Stomach (tissue), 9 donors: ENCODE measurements around the gene TBC1D8. TPM values are rescaled to one million over a fixed set of nuclear protein-coding genes. Genes with fewer than 3 reads are reported as not detected.
"Not testable (repeated sequence)": the region's sequence is repeated elsewhere in the genome, so short reads cannot be mapped to it uniquely, and the experiment has no call there.

Experiments used
- DNase-seq, 2 donors: peaks; one replicate each; pipeline versions ENCODE4 v3.0.0 to v3.0.0-alpha.2; 2013 to 2019
- H3K27ac ChIP-seq, 5 donors: fragments of 200-600 bp in 4 of 5; sonication (generic) in 4 of 5; one replicate each; pipeline ENCODE4 v1.5.1; 2013 to 2019; ENCODE audit warnings: mild to moderate bottlenecking in 1 of 5, moderate library complexity in 1 of 5
- H3K27me3 ChIP-seq, 3 donors: fragments of 200-600 bp; sonication (generic); one replicate each; pipeline ENCODE4 v1.5.1; 2017 to 2019; ENCODE audit warnings: mixed run types in 1 of 3
- H3K36me3 ChIP-seq, 4 donors: fragments of 200-600 bp; sonication (generic); 1 replicate in 3 of 4; 2 replicates in 1 of 4; pipeline ENCODE4 v1.5.1; 2016 to 2019
- H3K4me1 ChIP-seq, 4 donors: fragments of 200-600 bp; sonication (generic); one replicate each; pipeline ENCODE4 v1.5.1; 2016 to 2019
- H3K4me3 ChIP-seq, 4 donors: fragments of 200-600 bp; sonication (generic) in 3 of 4; one replicate each; pipeline ENCODE4 v1.5.1; 2016 to 2019; ENCODE audit warnings: mild to moderate bottlenecking in 1 of 4
- H3K9me3 ChIP-seq, 4 donors: fragments of 200-600 bp; sonication (generic); one replicate each; pipeline ENCODE4 v1.5.1; 2016 to 2019
- EP300 ChIP-seq: sonication (generic); formaldehyde crosslinking; IDR thresholded peaks from one replicate; pipeline ENCODE4 v1.6.1; 2017; ENCODE audit warnings: antibody characterized with exemption
- POLR2A ChIP-seq, 4 donors: fragments of 450-650 bp; IDR thresholded peaks; one replicate each; pipeline ENCODE4 v1.6.1; 2016; ENCODE audit warnings: antibody characterized with exemption in 4 of 4, control low read depth in 2 of 4, mild to moderate bottlenecking in 1 of 4, moderate library complexity in 1 of 4
- POLR2AphosphoS5 ChIP-seq, 3 donors: sonication (generic); formaldehyde crosslinking; IDR thresholded peaks; one replicate each; pipeline ENCODE4 v1.6.1; 2016; ENCODE audit warnings: antibody characterized with exemption in 3 of 3
- WGBS, 5 donors: extraction: QIAGEN DNeasy Blood & Tissue Kit in 3 of 5; methylation state at CpG; one replicate each; pipeline versions ENCODE4 v1.1.5 to v1.1.7; 2013 to 2018; 5-methylcytosine and 5-hydroxymethylcytosine counted together
- intact Hi-C: fragments of 100-400 bp; cut with DNase I; formaldehyde crosslinking; loops from one replicate; pipeline ENCODE4 v1.15.1; 2023; ENCODE audit warnings: low total_unique reads
- polyA plus RNA-seq, 3 donors: library from polyadenylated mRNA; stranded (reverse); fragments of 200-250 nt; gene quantifications; one replicate each; pipeline ENCODE4 v1.2.3, GENCODE V29; 2013
- total RNA-seq, 5 donors: library from RNA; depleted of rRNA; stranded (reverse); fragments of >200 nt; gene quantifications; one replicate each; pipeline versions ENCODE4 v1.1.0 to v1.2.3, GENCODE V29; 2014 to 2016
- TF ChIP-seq, protein P1 (sequence below), 7 experiments: fragments of 450-650 bp in 4 of 7; fragments of 200-600 bp in 3 of 7; sonication (generic) in 3 of 7; IDR thresholded peaks; one replicate each; pipeline ENCODE4 v1.5.1; 2016 to 2019; ENCODE audit warnings: antibody characterized with exemption in 7 of 7, control low read depth in 2 of 7, mild to moderate bottlenecking in 1 of 7
- donor health status: healthy with polysubstance abuse.
- donor health status: Bipolar disorder and iron deficiency.
- donor health status: healthy.

TBC1D8 gene
- total and polyA plus RNA-seq, 8 donors, result 9.9 to 179 (median 74.9) TPM

DNA sequence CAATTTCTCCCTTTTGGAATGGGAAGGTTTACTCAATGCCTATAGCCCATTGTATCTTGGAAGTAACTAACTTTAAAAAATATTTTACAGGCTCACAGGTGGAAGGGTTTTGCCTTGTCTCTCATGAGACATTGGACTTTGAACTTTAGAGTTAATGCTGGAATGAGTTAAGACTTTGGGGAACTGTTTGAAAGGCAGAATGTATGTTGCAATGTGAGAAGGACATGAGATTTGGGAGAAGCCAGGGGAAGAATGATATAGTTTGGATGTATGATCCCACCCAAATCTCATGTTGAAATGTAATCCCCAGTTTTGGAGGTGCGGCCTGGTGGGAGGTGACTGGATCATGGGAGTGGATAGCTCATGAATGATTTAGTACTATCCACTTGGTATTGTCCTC lies 17.5 kb upstream of the TBC1D8 start:
- TF ChIP-seq POLR2A (IDR thresholded peaks at IDR 0.05), result no peak
- no peak for TF ChIP-seq EP300
- TF ChIP-seq POLR2AphosphoS5 (IDR thresholded peaks at IDR 0.05), result no peak
- TF ChIP-seq, protein P1, sequence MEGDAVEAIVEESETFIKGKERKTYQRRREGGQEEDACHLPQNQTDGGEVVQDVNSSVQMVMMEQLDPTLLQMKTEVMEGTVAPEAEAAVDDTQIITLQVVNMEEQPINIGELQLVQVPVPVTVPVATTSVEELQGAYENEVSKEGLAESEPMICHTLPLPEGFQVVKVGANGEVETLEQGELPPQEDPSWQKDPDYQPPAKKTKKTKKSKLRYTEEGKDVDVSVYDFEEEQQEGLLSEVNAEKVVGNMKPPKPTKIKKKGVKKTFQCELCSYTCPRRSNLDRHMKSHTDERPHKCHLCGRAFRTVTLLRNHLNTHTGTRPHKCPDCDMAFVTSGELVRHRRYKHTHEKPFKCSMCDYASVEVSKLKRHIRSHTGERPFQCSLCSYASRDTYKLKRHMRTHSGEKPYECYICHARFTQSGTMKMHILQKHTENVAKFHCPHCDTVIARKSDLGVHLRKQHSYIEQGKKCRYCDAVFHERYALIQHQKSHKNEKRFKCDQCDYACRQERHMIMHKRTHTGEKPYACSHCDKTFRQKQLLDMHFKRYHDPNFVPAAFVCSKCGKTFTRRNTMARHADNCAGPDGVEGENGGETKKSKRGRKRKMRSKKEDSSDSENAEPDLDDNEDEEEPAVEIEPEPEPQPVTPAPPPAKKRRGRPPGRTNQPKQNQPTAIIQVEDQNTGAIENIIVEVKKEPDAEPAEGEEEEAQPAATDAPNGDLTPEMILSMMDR (IDR thresholded peaks at IDR 0.05), result no peak
- no peak overlapping the region for H3K4me3 ChIP-seq
- H3K27me3 ChIP-seq, result no peaks in the 10 kb centered on the region
- H3K36me3 ChIP-seq, result no peaks in the 10 kb centered on the region
- no peak for DNase-seq
- intact Hi-C loops, result no loop called here
- peaks cover 0 to 25% (median 15%) of the 10 kb centered on the region in 4 donors for H3K9me3 ChIP-seq
- H3K27ac ChIP-seq, result no peak overlapping the region
- 93 to 100% (median 96%) methylated on average over 1 of the region's 1 CpG for WGBS, 5 donors
- no peaks in the 10 kb centered on the region for H3K4me1 ChIP-seq

DNA sequence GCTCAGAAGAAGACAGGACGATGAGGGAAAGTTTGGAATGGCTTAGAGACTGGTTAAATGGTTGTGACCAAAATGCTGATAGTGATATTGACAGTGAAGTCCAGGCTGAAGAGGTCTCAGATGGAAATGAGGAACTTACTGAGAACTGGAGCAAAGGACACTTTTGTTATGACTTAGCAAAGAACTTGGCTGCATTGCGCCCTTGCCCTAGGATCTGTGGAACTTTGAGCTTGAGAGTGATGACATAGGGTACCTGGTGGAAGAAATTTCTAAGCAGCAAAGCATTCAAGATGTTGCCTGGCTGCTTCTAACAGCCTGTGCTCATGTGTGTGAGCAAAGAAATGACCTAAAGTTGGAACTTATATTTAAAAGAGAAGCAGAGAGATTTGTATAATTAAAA lies 16.4 kb upstream of the TBC1D8 start:
- intact Hi-C loops, H3K4me3 ChIP-seq, H3K36me3 ChIP-seq, H3K27me3 ChIP-seq, H3K27ac ChIP-seq, DNase-seq, H3K4me1 ChIP-seq: not testable (repeated sequence)
- WGBS, 5 donors, result 78 to 91% (median 88%) methylated on average over 2 of the region's 2 CpGs
- H3K9me3 ChIP-seq, result peaks cover 0 to 18% (median 11%) of the 10 kb centered on the region in 4 donors

DNA sequence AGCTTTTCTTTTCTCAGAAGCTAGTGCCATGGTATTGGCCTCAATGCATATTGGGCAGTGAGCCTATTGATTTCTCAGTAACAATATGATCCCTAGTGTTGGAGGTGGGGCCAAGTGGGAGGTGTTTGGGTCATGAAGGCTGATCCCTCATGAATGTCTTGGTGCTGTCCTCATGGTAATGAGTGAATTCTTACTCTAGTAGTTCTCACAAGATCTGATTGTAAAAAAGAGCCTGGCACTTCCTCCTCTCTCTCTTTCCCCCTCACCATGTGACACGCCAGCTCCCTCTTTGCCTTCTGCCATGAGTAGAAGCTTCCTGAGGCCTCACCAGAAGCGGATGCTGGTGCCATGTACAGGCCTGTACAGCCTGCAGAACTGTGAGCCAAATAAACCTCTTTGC lies 12.8 kb upstream of the TBC1D8 start:
- Histone ChIP-seq H3K4me3 (no peak overlapping the region), H3K27ac (no peak overlapping the region), H3K4me1 (peaks cover 5 to 14% (median 9%) of the 10 kb centered on the region in 4 donors), H3K9me3 (peaks cover 0 to 18% (median 11%) of the 10 kb centered on the region in 4 donors), H3K36me3 (no peaks in the 10 kb centered on the region), H3K27me3 (no peaks in the 10 kb centered on the region)
- no peak for TF ChIP-seq POLR2A (IDR thresholded peaks at IDR 0.05)
- no peak for TF ChIP-seq POLR2AphosphoS5 (IDR thresholded peaks at IDR 0.05)
- TF ChIP-seq EP300, result no peak
- TF ChIP-seq, protein P1 (IDR thresholded peaks at IDR 0.05), result no peak
- intact Hi-C loops, result no loop called here
- no peak for DNase-seq
- 91 to 98% (median 96%) methylated on average over 2 of the region's 2 CpGs for WGBS, 5 donors

DNA sequence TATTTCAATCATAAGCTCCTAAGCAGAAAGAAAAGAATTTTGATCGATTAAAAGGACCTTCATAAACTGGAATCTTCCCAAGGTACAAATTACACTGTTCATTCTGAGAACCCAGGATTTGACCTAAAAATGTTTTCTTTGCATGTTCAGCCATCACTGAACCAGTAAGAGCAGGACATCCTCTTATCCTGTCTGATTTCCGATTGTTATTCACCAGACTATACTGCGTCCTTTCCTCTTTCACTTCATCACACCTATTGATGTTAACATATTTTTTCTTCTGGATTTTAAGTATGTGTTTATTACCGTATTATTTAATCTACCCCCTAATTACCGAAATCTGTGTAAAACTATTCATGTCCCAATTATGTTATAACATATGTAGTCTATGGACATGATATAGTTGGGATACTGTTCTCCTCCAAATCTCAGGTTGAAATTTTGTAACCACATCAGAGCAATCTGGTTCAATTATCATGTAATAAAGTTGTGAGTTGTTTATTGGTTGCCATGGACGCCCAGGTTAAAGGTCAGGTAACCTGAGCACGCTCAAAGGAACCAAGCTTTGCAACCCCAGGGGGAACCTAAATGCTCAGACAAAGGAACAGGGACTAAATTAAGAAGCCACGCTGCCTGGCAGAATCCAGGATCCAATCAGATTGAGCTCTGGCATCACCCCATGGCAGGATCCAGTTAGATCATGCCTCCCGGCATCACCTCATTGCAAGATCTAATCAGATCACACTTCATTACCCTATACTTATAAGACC lies 11.6 kb upstream of the TBC1D8 start:
- Histone ChIP-seq H3K9me3 (peaks cover 0 to 8% (median 4%) of the 10 kb centered on the region in 4 donors), H3K27me3 (no peaks in the 10 kb centered on the region), H3K27ac (no peak overlapping the region), H3K4me1 (peaks cover 5 to 18% (median 10%) of the 10 kb centered on the region in 4 donors), H3K4me3 (no peak overlapping the region), H3K36me3 (no peaks in the 10 kb centered on the region)
- intact Hi-C loops, result no loop called here
- TF ChIP-seq POLR2A (IDR thresholded peaks at IDR 0.05) (no peak), EP300 (no peak), POLR2AphosphoS5 (IDR thresholded peaks at IDR 0.05) (no peak)
- TF ChIP-seq, protein P1 (IDR thresholded peaks at IDR 0.05), result no peak
- no peak for DNase-seq
- 62 to 76% (median 69%) methylated on average over 9 of the region's 9 CpGs for WGBS, 5 donors

DNA sequence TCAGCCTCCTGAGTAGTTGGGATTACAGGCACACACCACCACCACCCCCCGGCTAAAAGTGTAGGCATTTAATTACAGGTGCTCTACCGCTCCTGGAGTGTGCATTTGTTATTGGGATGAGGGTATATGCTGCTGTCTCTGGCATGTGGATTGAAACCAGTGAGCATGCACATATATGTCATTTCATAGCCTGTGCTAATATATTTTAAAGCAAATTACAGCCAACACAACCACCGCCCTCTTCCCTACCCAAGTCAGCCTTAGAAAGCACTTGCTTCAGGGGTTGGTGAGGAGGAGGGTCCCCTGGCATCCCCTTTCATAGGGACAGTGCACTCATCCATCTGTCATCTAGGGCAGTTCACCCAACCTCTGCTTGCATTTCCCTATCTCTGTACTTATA lies 10.5 kb upstream of the TBC1D8 start:
- 88 to 97% (median 97%) methylated on average over 3 of the region's 3 CpGs for WGBS, 5 donors
- H3K4me1 ChIP-seq, result peaks cover 5 to 18% (median 10%) of the 10 kb centered on the region in 4 donors
- no peak overlapping the region for H3K27ac ChIP-seq
- H3K27me3 ChIP-seq, result no peaks in the 10 kb centered on the region
- no peaks in the 10 kb centered on the region for H3K36me3 ChIP-seq
- no peaks in the 10 kb centered on the region for H3K9me3 ChIP-seq
- no peak for DNase-seq
- TF ChIP-seq POLR2AphosphoS5 (IDR thresholded peaks at IDR 0.05), result no peak
- TF ChIP-seq POLR2A (IDR thresholded peaks at IDR 0.05), result no peak
- no peak for TF ChIP-seq EP300
- TF ChIP-seq, protein P1 (IDR thresholded peaks at IDR 0.05), result no peak
- H3K4me3 ChIP-seq, result no peak overlapping the region
- intact Hi-C loops, result no loop called here
